HEK293T (cell line): ENCODE results near the gene SFN.

Experiments
- FOXM1 ChIP-seq: fragments of 450-650 bp; IDR thresholded peaks from 2 replicates; pipeline ENCODE4 v1.6.1; 2017; ENCODE audit warnings: mild to moderate bottlenecking, borderline replicate concordance
- TF ChIP-seq, protein P1 (sequence below): fragments of 450-650 bp; IDR thresholded peaks from 2 replicates; pipeline ENCODE4 v1.6.1; 2016

DNA sequence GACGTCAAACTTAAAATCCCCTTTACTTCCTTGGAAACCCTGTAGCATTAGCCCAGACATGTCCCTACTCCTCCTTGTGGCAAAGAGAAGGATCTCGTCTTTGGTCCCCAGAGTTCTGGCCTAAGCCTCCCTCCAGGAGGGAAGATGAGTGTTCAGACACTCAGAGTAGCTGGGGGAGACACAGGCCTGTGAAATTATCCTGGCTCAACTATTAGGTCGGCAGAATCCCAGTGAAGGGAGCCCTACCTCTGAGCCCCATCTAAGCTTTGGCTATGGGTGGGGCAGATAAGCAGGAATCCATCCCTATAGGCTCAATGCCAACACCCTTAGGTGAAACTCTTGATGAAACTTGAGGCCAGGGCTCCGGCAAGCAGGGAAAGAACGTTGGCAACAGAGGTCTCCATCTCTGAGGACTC is 1.7 kb upstream of the SFN start:
- TF ChIP-seq, protein P1, sequence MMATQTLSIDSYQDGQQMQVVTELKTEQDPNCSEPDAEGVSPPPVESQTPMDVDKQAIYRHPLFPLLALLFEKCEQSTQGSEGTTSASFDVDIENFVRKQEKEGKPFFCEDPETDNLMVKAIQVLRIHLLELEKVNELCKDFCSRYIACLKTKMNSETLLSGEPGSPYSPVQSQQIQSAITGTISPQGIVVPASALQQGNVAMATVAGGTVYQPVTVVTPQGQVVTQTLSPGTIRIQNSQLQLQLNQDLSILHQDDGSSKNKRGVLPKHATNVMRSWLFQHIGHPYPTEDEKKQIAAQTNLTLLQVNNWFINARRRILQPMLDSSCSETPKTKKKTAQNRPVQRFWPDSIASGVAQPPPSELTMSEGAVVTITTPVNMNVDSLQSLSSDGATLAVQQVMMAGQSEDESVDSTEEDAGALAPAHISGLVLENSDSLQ, result no peak
- no peak for TF ChIP-seq FOXM1
